HepG2 (cell line): ENCODE data around the gene EOGT.

Experiments
- FOSL1 ChIP-seq: sonication (generic); formaldehyde crosslinking; IDR thresholded peaks from 2 replicates; pipeline ENCODE4 v1.9.0; 2021; ENCODE audit warnings: missing genetic modification reagents, borderline replicate concordance
- POLR2A ChIP-seq, 2 experiments: IDR thresholded peaks; 2 replicates each; pipeline ENCODE4 v1.6.1; 2011; ENCODE audit warnings: low read depth in 2 of 2, low read length in 2 of 2, mild to moderate bottlenecking in 1 of 2, moderate library complexity in 1 of 2; ENCODE audit not compliant: insufficient read depth in 1 of 2
- RXRA ChIP-seq: sonication (generic); formaldehyde crosslinking; IDR thresholded peaks from 2 replicates; pipeline ENCODE4 v1.5.1; 2020; ENCODE audit warnings: missing genetic modification reagents
- ZNF282 ChIP-seq: fragments of 450-650 bp; IDR thresholded peaks from 2 replicates; pipeline ENCODE4 v1.6.1; 2018; ENCODE audit not compliant: partially characterized antibody
- ZNF704 ChIP-seq: sonication (generic); formaldehyde crosslinking; IDR thresholded peaks from 2 replicates; pipeline ENCODE4 v1.8.1; 2023; ENCODE audit warnings: mild to moderate bottlenecking, inconsistent platforms, moderate library complexity, missing genetic modification reagents, borderline replicate concordance
- ZNF724P ChIP-seq: sonication (generic); formaldehyde crosslinking; IDR thresholded peaks from 2 replicates; pipeline ENCODE4 v1.8.0; 2022; ENCODE audit warnings: missing genetic modification reagents, borderline replicate concordance
- ZSCAN30 ChIP-seq: sonication (generic); formaldehyde crosslinking; IDR thresholded peaks from 2 replicates; pipeline ENCODE4 v1.5.0; 2020; ENCODE audit warnings: mild to moderate bottlenecking, missing genetic modification reagents
- TF ChIP-seq, protein P1 (sequence below): sonication (generic); formaldehyde crosslinking; IDR thresholded peaks from 2 replicates; pipeline ENCODE4 v1.5.0; 2020; ENCODE audit warnings: mild to moderate bottlenecking, missing genetic modification reagents, moderate library complexity
- TF ChIP-seq, protein P2 (sequence below): sonication (generic); formaldehyde crosslinking; IDR thresholded peaks from 2 replicates; pipeline ENCODE4 v1.4.0; 2020; ENCODE audit warnings: missing genetic modification reagents, borderline replicate concordance
- TF ChIP-seq, protein P3 (sequence below), 2 experiments: IDR thresholded peaks; 2 replicates each; pipeline ENCODE4 v1.6.1; 2011 to 2012; ENCODE audit warnings: low read length in 2 of 2, borderline replicate concordance in 1 of 2, low read depth in 1 of 2, mild to moderate bottlenecking in 1 of 2, moderate library complexity in 1 of 2

DNA sequence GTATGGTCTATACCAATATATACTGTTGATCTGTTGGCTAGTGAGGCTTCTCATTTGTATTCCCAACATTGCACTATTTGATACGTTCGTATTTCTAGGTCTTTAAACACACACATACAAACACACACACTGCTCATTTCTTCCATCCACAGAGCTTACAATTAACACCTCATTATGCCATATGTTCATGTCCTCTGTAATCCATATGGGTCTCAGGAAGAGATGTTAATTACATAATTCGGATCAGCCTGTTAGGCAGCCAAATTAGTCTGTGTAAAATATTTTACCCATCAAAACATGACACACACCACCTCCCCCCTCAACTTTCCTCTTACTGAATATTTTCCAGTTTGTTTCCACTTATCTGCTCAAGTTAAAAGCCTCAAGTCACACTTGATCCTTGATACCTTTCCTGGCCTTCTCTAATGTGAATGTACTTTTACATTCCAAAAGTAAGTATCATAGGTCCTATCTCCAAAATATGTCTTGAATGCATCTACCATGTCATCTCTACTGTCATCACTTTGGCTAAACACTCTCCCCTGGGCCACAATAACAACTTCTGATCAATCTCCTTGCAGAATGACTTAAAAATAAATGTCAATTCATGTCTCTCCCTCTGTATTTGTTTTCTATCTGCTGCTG, 28.2 kb downstream of the EOGT start:
- TF ChIP-seq ZNF704 (CRISPR knock-in tag): no peak
- TF ChIP-seq, protein P1, sequence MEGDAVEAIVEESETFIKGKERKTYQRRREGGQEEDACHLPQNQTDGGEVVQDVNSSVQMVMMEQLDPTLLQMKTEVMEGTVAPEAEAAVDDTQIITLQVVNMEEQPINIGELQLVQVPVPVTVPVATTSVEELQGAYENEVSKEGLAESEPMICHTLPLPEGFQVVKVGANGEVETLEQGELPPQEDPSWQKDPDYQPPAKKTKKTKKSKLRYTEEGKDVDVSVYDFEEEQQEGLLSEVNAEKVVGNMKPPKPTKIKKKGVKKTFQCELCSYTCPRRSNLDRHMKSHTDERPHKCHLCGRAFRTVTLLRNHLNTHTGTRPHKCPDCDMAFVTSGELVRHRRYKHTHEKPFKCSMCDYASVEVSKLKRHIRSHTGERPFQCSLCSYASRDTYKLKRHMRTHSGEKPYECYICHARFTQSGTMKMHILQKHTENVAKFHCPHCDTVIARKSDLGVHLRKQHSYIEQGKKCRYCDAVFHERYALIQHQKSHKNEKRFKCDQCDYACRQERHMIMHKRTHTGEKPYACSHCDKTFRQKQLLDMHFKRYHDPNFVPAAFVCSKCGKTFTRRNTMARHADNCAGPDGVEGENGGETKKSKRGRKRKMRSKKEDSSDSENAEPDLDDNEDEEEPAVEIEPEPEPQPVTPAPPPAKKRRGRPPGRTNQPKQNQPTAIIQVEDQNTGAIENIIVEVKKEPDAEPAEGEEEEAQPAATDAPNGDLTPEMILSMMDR (CRISPR knock-in tag): no peak
- TF ChIP-seq ZNF724P (CRISPR knock-in tag): no peak
- TF ChIP-seq ZSCAN30 (CRISPR knock-in tag): no peak
- TF ChIP-seq, protein P2, sequence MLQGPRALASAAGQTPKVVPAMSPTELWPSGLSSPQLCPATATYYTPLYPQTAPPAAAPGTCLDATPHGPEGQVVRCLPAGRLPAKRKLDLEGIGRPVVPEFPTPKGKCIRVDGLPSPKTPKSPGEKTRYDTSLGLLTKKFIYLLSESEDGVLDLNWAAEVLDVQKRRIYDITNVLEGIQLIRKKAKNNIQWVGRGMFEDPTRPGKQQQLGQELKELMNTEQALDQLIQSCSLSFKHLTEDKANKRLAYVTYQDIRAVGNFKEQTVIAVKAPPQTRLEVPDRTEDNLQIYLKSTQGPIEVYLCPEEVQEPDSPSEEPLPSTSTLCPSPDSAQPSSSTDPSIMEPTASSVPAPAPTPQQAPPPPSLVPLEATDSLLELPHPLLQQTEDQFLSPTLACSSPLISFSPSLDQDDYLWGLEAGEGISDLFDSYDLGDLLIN (CRISPR knock-in tag): no peak
- TF ChIP-seq RXRA (CRISPR knock-in tag): no peak
- no peak for TF ChIP-seq POLR2A (IDR thresholded peaks at IDR 0.05; ENCODE audit: insufficient read depth in 1 of 2, low read depth in 2 of 2, low read length in 2 of 2)
- TF ChIP-seq ZNF282: no peak
- TF ChIP-seq, protein P3, sequence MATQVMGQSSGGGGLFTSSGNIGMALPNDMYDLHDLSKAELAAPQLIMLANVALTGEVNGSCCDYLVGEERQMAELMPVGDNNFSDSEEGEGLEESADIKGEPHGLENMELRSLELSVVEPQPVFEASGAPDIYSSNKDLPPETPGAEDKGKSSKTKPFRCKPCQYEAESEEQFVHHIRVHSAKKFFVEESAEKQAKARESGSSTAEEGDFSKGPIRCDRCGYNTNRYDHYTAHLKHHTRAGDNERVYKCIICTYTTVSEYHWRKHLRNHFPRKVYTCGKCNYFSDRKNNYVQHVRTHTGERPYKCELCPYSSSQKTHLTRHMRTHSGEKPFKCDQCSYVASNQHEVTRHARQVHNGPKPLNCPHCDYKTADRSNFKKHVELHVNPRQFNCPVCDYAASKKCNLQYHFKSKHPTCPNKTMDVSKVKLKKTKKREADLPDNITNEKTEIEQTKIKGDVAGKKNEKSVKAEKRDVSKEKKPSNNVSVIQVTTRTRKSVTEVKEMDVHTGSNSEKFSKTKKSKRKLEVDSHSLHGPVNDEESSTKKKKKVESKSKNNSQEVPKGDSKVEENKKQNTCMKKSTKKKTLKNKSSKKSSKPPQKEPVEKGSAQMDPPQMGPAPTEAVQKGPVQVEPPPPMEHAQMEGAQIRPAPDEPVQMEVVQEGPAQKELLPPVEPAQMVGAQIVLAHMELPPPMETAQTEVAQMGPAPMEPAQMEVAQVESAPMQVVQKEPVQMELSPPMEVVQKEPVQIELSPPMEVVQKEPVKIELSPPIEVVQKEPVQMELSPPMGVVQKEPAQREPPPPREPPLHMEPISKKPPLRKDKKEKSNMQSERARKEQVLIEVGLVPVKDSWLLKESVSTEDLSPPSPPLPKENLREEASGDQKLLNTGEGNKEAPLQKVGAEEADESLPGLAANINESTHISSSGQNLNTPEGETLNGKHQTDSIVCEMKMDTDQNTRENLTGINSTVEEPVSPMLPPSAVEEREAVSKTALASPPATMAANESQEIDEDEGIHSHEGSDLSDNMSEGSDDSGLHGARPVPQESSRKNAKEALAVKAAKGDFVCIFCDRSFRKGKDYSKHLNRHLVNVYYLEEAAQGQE (IDR thresholded peaks at IDR 0.05; ENCODE audit: borderline replicate concordance in 1 of 2, low read depth in 1 of 2, low read length in 2 of 2): no peak
- TF ChIP-seq FOSL1: no peak
